PC-3 (cell line): ENCODE data around the gene COX7A2L.

Experiments used
- CTCF ChIP-seq: fragments of 300-600 bp; sonication (generic); conservative IDR thresholded peaks from 2 replicates; pipeline ENCODE4 v1.5.1; 2017; ENCODE audit warnings: antibody characterized with exemption, low read depth, mild to moderate bottlenecking, low read length
- EZH2phosphoT487 ChIP-seq: fragments of 300-600 bp; sonication (generic); IDR thresholded peaks from 2 replicates; pipeline ENCODE4 v1.6.1; 2018; ENCODE audit warnings: mild to moderate bottlenecking, antibody characterized with exemption, low read length, borderline replicate concordance

DNA sequence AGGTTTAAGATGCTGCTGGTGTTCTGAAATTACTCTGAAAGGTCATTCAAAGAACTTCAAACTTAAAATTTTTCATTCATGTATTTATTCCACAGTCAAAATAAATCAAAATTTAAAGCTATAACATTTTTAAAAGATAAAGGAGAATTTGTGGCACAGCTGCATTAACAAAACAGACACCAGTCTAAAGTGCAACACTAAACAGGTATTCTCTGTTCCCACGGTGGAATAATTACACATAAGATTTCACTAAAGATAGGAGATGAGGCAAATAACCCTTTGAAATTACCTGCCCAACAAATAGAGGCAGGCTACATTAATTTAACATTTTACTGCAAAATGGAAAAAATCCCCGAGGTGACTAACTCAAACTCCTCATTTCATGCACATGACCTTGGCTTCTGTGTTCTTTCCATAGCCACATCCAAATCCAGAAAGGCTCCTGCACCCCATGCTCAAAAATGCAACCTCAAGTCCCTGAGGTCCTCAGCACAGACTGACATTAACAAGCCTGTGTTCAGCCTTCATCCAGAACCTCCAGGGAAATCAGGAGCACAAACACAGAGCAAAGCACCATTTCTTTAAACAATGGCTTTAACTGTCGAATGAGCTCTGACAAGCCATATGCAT, 10.5 kb downstream of the COX7A2L start:
- TF ChIP-seq CTCF (no peak), EZH2phosphoT487 (no peak)
